ENCODE measurements around the gene GPHN.
"Not testable (repeated sequence)": the region's sequence is repeated elsewhere in the genome, so short reads cannot be mapped to it uniquely, and the experiment has no call there.

GPHN gene

DNA sequence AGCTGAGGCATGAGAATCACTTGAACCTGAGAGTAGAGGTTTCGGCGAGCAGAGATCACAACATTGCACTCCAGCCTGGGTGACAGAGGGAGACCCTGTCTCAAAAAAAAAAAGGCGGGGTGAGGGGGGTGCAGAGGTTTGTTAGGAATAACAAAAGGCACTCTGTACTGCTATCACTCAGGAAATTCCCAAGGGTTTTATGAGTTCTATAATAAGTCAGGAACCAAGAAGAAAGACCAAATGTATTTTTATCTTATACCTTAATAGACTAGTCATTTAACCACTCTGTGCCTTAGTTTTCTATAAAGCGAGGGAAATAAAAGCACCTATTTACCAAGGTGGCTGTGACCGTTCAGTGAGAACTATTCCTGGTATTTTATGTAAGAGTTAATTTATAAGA is 319.2 kb downstream of the GPHN start:
- DNase-seq, result no peak

DNA sequence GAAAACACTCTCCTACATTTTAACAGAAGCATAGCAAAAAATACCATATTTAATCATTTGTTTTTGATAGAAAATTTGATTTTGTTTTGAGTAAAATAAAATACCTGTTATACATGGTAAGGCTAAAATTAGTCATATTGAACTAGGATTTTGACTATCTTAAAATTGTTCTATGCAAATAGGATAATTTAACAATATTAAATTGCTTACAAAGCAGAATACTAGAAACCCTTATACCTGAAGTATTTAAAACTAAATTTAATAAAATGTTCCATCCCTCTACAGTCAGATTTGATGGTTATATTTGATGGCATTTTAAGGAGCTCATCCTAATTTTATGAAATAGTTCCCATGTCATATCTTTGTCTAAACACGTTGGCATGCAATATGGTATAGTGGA is 323.2 kb downstream of the GPHN start:
- no peak for DNase-seq

DNA sequence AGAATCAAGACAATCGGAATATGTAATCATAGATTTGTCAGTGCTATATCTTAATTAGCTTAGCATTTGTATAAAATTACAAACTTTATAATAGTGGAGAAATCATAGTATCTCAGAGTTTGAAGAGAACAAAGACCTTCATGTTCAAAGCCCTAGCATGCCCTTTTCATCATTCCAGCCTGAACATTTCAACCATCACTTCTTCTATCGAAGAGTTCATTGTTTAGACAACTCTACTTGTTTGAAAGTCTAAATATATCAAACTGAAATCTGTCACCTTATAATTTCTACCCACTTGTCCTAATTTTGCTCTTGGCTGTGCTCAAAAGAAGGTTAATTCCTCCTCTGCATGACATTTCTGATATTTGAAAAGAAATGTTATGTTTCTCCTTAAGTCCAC is 325.9 kb downstream of the GPHN start:
- DNase-seq, result no peak

DNA sequence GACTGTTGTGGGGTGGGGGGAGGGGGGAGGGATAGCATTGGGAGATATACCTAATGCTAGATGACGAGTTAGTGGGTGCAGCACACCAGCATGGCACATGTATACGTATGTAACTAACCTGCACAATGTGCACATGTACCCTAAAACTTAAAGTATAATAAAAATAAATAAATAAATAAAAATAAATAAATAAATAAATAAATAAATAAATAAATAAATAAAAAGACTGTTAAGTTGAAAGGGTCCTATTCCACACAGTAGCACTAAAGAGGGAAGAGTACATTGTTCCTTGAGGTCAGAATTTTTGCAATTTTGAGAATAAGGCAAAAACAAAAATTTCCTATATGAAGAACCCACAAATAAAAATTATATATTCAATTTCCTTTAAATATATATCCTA is 329.5 kb downstream of the GPHN start:
- not testable (repeated sequence) for DNase-seq

DNA sequence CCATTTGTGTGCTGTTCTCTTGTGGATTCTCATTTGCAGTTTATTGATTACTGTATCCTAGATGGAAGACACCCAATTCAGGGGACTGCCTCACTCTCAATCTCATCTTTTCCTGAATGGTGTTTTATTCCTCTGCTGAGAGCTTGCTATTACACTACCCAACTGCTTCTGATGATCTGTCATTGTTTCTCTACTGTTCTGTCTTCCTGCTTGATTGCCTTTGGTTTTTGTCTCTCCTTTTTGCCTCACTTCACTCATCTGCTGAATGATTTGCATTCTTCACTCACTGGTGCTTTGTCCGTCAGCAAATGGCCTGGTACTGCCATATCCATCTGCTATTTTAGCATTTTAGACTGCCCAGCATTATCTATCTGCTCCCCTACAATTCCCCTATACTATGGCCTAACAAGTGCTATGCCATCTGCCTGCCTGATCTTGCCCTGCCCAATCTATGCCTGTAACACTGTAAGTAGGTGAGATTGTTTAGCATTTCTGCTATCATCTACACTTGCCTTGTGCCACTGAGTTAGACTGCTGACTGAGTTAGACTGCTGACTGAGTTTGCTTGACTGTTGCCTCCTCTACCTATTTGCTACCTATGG is 335.1 kb downstream of the GPHN start:
- DNase-seq, result no peak

DNA sequence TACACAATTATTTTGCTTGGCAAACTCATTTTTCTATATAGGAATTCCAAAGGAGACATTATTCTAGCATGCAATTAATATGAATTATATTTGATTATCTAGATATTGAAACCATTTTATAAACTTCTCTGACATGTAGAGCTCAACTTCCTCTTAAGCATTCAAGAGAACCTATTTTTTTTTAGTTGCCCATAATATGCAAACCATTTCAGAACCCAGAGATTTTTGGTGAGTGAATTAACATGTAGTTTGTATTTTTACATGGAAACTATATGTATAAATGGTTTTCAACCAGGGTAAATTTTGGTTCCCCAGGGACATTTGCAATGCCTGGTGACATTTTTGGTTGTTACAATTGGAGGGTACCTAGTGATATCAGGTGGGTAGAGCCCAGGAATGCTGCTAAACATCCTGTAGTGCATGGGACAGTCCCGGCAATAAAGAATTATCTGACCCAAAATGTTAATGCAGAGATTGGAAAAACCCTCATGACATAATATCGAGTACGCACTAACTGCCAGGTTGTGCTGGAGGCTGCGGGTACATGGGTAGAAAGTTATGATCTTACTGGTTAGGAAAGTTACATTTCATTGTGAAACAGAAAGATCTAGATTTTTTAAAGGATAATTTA is 342.4 kb downstream of the GPHN start:
- DNase-seq, result no peak

DNA sequence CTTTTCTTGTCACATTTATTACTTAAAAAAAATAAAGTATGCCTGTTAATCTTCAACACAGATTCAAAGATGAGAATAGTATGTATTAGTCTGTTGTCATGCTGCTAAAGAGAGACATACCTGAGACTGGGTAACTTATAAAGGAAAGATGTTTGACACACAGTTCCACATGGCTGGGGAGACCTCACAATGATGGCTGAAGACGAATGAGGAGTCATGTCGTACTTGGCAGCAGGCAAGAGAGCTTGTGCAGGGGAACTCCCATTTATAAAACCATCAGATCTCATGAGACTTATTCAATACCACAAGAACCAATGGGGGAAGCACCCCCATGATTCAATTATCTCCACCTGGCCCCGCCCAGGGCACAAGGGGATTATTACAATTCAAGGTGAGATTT is 345.4 kb downstream of the GPHN start:
- DNase-seq, result no peak

DNA sequence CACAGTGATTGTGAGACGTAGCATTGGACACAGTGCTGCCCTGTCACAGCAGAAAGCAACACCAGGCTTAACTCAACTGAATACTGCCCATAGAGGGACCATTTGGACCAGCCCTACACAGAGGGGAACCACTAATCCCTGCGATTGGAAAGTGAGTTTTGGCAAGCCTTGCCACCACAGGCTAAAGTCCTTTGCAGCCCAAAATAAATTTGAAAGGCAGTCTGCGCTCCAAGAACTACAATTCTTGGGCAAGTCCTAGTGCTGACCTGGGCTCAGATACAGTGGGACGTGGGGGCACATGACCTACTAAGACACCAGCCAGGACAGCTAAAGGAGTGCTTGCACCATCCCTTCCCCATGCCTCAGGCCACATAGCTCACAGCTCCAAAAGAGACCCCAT is 349.9 kb downstream of the GPHN start:
- DNase-seq, result no peak

DNA sequence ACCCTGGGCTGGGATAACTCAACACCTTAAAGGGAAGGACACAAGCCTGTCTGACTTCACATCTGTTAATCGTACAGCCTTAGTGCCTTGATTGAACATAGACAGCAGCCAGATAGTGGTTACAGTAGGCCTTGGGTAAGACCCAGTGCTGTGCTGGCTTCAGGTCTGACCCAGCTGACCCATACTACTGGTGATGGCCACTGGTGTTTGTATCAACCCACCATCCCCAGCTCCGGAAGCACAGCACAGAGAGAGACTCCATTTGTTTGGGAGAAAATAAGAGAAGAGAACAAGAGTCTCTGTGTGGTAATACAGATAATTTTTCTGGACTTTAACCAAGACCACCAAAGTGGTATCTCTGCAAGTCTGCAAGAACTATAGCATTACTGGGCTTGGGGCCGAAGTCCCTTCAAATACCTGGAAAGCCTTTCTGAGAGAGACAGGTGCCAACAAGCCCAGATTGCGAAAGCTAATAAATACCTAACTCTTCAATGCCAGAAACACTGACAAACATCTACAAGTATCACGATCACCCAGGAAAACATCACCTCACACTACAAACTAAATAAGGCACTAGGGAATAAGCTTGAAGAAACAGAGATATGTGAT is 351.2 kb downstream of the GPHN start:
- no peak for DNase-seq

DNA sequence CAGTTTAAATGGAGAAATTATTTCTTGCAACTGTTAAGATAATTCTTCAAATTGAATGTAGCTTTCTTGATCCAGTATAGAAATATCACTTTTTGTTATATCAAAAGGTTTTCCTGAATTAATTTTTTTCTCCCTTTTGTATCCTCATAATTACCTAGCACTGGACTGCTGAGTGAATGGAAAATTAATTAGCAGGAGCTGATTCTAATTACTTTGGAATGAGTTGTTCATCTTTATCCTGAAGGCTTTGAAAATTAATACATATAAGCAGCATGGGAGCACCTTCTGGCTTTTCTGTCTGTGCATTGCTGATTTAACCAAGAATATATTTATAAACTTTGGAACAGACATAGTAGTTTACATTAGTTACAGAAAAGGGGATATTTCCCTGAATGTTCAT is 373.6 kb downstream of the GPHN start:
- DNase-seq, result no peak

DNA sequence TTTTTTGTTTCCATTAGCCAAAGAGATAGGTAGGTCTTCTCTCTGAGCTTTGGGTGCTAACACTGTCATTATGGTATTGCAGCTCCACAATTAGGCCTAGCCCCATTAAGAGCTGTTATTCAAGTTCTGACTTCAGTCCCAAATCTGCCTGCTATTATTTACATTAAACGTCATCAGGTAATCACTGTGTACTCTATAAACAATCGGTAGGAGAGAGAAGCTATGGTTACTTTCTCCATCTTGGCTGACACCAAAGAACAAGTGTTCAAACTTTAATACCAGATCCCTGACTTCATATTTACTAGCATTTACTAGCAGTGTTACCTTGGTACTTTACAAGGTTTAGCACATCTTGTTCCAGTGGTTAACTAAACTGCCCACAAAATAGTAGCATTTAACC is 376.2 kb downstream of the GPHN start:
- no peak for DNase-seq

DNA sequence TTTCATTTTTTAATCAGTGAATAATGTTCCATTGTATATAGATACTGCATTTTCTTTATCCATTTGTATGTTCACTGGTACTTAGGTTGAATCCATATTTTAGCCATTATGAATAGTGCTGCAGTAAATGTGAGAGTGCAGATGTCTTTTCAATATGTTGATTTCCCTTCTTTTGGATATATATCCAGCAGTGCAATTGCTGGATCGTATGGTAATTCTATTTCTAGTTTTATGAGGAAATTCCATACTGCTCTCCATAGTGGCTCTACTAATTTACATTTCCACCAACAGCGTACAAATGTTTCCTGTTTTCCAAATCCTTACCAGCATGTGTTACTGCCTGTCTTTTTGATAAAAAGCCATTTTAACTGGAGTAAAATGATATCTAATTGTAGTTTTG is 392.8 kb downstream of the GPHN start:
- no peak for DNase-seq

DNA sequence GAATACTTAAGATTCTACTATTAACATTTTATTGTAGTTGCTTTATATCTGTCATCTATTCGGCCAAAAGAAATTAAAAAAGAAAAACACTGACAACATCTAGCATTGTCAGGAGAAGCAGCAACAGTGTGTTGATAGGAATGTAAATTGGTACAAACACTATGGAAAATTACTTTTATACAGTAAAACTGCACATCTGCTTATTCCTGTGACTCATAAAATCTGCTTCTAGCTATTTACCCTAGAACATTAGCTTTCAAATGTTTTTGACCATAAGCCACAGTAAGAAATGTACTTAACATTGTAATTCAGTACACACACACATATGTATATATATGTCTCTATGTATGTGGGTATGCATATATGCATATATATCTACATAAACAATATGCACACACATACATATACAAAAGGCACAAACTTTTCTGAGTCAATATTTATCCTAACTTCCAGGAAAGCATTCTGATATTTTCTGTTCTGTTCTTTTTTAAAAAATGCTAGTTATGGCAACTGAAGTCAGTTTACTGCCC is 402.4 kb downstream of the GPHN start:
- DNase-seq, result no peak

DNA sequence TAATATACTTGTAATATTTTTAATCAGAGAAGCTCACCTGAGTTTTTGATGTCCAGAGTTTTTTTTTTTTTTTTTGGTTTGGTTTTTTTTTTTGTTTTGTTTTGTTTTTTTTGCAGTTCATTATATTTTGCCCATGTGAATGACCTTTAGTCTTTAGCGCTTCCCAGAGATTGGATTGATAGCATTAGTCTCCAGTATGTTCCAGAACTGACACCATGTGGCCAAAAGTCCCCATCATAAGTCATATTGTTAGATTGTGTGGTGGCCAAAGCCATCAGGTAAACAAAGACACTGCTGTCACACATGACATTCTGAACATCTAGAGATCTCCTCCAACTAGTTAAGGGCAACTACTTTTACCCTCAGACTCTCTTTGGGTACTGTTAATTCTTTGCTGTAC is 408.5 kb downstream of the GPHN start:
- no peak for DNase-seq

DNA sequence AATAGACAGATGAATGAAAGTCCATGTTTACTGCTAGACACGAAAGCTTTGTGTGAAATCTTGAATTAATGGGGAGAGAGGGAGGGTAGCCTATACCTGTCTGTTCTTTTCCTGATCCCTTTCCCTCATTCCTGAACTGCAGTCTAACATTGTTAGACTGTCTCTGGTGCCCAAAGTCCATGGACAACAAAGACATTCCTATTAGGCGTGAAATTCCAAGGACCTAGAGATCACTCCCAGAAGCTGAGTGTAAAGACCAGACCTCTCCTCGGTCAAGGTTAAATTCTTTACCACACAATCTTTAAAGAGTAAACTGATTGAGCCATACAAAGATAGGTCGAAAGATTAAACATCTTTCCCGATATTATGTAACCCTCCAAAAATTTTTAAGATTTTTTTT is 410.6 kb downstream of the GPHN start:
- DNase-seq, result no peak

DNA sequence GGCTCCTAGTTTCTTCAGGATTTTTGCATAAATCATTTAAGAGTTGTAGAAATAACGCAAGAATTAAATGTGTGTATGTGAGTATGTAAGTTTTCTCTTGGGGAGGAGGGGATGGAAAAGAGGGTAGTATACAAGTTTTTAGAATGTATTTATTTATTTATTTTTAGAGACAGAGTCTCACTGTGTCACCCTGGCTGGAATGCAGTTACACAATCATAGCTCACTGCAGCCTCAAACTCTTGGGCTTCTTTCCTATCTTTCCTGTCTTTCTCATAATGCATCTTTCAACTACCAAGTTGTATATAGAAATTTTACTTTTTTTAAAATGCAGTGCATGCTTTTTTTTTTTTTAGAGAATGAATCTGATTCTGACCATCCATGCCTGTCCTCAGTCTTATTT is 412.2 kb downstream of the GPHN start:
- DNase-seq, result no peak

DNA sequence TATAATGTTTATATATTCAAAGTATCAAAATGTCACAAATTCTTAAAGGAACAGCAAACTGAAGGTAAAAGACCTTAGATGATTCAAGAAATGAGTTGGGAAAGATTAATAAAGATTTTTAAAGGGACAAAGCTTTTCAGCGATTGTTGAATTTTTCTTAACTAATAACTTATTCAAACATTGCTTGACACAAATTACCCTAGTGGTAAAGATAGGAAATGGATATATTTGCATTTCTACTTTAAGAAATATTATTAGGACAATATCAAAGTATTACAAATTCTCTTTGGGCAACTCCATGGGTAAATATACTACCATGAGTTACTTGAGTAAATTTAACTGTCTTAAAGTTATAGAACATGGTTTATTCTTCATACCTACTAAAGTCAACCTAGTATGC is 415.3 kb downstream of the GPHN start:
- DNase-seq, result no peak

DNA sequence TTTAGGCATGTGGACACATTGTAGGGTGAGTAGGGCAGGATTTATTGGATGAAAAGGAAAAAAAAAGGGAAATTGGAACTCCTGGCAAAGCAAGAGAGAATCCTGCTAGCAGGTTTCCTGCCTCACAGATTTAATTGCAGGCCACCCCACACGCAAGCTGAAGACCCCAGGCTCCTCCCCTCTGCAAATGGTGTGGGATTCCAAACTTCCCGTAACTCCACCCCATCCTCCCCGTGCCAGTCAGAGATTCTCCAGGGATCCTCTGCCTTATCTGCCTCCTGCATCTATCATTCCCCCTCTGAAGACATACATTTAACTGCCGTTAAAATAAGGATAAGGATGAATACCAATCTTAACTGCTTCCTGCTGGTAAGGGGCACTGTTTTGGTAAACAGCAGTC is 431.5 kb downstream of the GPHN start:
- DNase-seq, result no peak

DNA sequence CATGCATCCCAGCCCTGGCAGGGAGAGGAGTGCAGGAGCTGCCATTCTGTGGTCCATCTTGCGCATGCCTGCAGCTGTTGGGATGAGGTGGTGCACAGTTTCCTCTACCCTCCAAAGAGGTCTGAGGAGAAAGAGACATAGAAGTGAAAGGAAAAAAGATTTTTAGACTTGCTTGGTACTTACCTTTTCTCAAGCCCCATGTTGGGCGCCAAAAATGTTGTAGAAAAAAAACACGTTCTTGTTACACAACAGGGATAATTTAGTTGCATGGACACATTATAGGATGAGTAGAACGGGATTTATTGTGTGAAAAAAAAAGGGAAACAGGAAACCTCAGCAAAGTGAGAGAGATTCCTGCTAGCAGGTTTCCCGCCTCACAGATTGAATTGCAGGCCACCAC is 436.9 kb downstream of the GPHN start:
- DNase-seq, result peak; percentile 7

DNA sequence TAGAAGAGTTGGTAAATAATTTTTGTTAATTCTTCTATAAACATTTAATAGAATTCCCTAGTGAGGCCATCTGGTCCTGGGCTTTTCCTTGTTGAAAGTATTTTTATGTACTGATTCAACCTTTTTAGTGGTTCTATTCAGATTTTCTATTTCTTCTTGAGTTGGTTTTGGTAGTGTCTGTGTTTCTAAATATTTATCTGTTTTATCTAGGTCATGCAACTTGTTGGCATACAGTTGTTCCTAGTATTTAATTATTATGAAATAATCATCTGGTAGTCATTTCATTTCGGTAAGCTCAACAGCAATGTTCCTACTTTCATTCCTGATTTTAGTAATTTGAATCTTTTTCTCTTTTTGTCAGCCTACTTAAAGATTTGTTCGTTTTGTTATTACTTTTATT is 447.2 kb downstream of the GPHN start:
- no peak for DNase-seq

DNA sequence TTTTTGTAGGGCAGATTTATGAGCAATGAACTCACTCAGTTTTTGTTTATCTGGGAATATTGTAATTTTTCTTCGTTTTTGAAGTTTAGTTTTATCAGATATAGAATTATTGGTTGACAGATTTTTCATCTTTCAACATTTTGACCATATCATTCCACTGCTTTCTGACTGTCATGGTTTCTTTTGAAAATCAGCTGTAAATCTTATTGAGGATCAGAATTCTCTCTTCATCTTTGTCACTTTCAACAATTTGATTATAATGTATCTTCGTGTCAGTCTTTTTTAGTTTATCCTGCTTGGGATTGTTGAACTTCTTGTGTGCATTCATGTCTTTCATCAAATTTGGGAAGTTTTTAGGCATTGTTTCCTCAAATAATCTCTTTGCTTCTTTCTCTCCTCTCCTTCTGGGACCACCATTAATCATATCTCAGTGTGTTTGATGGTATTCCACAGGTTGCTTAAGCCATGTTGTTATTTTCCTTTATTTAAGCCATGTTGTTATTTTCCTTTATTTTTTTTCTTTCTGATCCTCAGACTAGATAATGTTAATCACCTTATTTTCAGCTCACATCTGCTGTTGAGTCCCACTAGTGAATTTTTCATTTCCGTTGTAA is 451.6 kb downstream of the GPHN start:
- no peak for DNase-seq

DNA sequence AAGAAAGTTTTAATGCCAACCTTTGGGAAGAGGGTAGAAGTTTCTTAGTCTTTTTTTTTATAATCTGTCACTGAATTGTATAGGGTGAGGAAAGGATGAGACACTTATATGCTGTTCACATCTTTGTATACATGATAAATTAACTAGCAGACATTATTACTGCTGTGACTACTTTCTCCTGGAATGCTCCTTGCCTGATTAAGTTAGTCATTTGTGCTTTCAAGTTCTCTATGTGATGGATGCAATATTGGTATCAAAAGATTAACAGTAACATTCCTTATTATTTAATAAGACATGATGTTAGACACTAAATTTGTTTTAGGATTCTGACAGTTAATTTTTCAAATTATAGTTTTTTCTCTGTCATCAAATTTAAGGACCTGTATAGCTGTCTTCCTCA is 457.9 kb downstream of the GPHN start:
- no peak for DNase-seq

DNA sequence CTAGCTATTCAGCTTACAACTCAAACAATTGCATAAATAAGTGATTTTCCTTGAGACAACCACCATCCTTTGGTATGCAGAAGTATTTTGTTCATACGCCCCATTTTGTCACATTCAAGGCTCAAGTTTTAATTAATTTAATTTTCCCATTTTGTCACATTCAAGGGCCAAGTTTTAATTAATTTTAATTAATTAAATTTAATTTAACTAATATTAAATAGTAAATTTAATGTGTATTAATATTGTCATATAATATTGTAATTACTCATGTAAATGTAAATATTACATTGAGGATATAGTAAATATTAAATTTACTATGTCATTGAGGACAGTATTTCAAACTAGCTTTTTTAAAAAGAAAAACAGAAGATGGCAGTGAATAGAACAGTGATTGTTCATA is 464.5 kb downstream of the GPHN start:
- DNase-seq, result no peak

DNA sequence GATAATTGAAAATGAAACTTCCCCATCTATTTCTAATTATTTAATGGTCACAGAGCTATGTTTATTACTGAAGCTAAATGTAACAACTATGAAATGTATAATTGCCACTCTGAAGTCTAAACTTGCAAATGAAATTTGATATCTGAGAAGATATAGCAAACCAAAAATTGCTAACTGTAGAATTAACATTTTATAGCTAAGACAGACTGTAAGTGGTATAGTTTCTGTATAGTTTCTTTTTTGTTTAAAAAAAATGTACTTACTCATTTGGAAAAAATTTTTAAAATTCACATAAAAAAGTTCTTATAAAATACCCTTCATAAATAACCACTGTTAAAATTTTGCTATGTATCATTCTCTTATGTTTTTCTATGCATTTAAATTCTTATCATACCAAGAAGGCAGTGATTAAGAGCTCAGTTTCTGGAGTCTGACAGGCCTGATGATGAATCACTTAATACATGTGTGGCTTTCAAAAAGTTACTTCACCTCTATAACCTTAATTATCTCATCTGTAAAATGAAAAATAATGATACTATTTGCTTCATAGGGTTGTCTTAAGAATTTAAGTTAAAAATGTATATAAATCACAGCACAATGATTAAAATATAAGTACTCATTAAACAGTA is 466.6 kb downstream of the GPHN start:
- DNase-seq, result no peak

All from CD4-positive, alpha-beta T cell treated with Interleukin-21 for 1 hour (primary cell).